IMR-90 (cell line): ENCODE measurements around the gene PYCARD. TPM values are rescaled to one million over a fixed set of nuclear protein-coding genes. Genes with fewer than 3 reads are reported as not detected.

ENCODE experiments used
- ATAC-seq: fragments of 200-7000 bp; cut with Tn5 transposase; 2 replicates; pipeline ENCODE4 v1.9.1; 2020; ENCODE audit warnings: low read depth, mild to moderate bottlenecking, moderate library complexity
- BruUV-seq: library from RNA; stranded (reverse); fragments of 400-500 nt; replicated peaks from 2 replicates; lab custom pipeline; 2021; lab: Mats Ljungman, UMichigan
- CTCF ChIA-PET: fragments of 300-600 bp; formaldehyde crosslinking; extraction: SDS; loops from one replicate; lab custom pipeline; 2021; ENCODE audit warnings: antibody characterized with exemption; lab: Yijun Ruan, JAX
- POLR2A ChIA-PET: fragments of 300-600 bp; sonication (Branson Sonifier 250); formaldehyde crosslinking; loops from one replicate; lab custom pipeline; 2022; ENCODE audit warnings: antibody characterized with exemption; ENCODE audit not compliant: unreplicated experiment; lab: Charles Lee
- DNase-seq: peaks from one replicate; pipeline ENCODE4 v3.0.0; 2013
- H2AFZ ChIP-seq: replicated peaks from 2 replicates; pipeline ENCODE3; 2013; ENCODE audit warnings: low read length, mild to moderate bottlenecking; ENCODE audit not compliant: poor library complexity
- H2AK5ac ChIP-seq: 2 replicates; pipeline ENCODE4 v1.6.1; 2013; ENCODE audit warnings: low read depth, low read length, inconsistent platforms
- H2AK9ac ChIP-seq: replicated peaks from 2 replicates; pipeline ENCODE3; 2013; ENCODE audit warnings: mild to moderate bottlenecking, low read depth, low read length, moderate library complexity; ENCODE audit not compliant: poor library complexity
- H2BK120ac ChIP-seq: 2 replicates; pipeline ENCODE4 v1.6.1; 2013; ENCODE audit warnings: low read depth, low read length, inconsistent platforms
- H2BK15ac ChIP-seq: 3 replicates; pipeline ENCODE4 v1.6.1; 2013; ENCODE audit warnings: low read depth, low read length, inconsistent platforms
- H2BK20ac ChIP-seq: 2 replicates; pipeline ENCODE4 v1.6.1; 2013; ENCODE audit warnings: low read depth, mild to moderate bottlenecking, inconsistent platforms, low read length, moderate library complexity
- H2BK5ac ChIP-seq: 2 replicates; pipeline ENCODE4 v1.6.1; 2013; ENCODE audit warnings: mild to moderate bottlenecking, low read depth, low read length, inconsistent platforms; ENCODE audit not compliant: poor library complexity, severe bottlenecking
- H3K14ac ChIP-seq: replicated peaks from 2 replicates; pipeline ENCODE4 v1.6.1; 2013; ENCODE audit warnings: low read depth, low read length, inconsistent platforms
- H3K18ac ChIP-seq: 2 replicates; pipeline ENCODE4 v1.6.1; 2013; ENCODE audit warnings: low read depth, low read length, control low read depth
- H3K23ac ChIP-seq: 2 replicates; pipeline ENCODE4 v1.6.1; 2013; ENCODE audit warnings: low read depth, low read length, inconsistent platforms
- H3K27ac ChIP-seq: 2 replicates; pipeline ENCODE4 v1.5.1; 2013; ENCODE audit warnings: mild to moderate bottlenecking, control low read depth, low read length; ENCODE audit not compliant: insufficient read depth
- H3K27me3 ChIP-seq: 2 replicates; pipeline ENCODE4 v1.6.1; 2013; ENCODE audit warnings: low read length; ENCODE audit not compliant: control insufficient read depth, insufficient read depth
- H3K36me3 ChIP-seq: 2 replicates; pipeline ENCODE4 v1.6.1; 2013; ENCODE audit warnings: low read length, mixed read lengths; ENCODE audit not compliant: control insufficient read depth, insufficient read depth
- H3K4ac ChIP-seq: 2 replicates; pipeline ENCODE4 v1.6.1; 2013; ENCODE audit warnings: low read depth, low read length, inconsistent platforms
- H3K4me1 ChIP-seq: 2 replicates; pipeline ENCODE4 v1.6.1; 2013; ENCODE audit warnings: low read length, mixed read lengths; ENCODE audit not compliant: control insufficient read depth, insufficient read depth
- H3K4me2 ChIP-seq: 2 replicates; pipeline ENCODE4 v1.6.1; 2013; ENCODE audit warnings: low read depth, mild to moderate bottlenecking, control low read depth, low read length, moderate library complexity
- H3K4me3 ChIP-seq: 2 replicates; pipeline ENCODE4 v1.5.1; 2013; ENCODE audit warnings: low read depth, mild to moderate bottlenecking, control low read depth, low read length, moderate library complexity; ENCODE audit not compliant: insufficient read depth
- H3K56ac ChIP-seq: 2 replicates; pipeline ENCODE4 v1.6.1; 2013; ENCODE audit warnings: low read length, inconsistent platforms; ENCODE audit not compliant: insufficient read depth; ENCODE audit errors: extremely low read depth
- H3K79me1 ChIP-seq, 2 experiments: 2 replicates each; pipeline ENCODE4 v1.6.1; 2013; ENCODE audit warnings: low read length in 2 of 2, inconsistent platforms in 1 of 2, low read depth in 1 of 2
- H3K9ac ChIP-seq: 2 replicates; pipeline ENCODE4 v1.6.1; 2013; ENCODE audit warnings: low read depth, low read length, control low read depth
- H3K9me1 ChIP-seq: 2 replicates; pipeline ENCODE4 v1.6.1; 2013; ENCODE audit warnings: low read length, inconsistent platforms; ENCODE audit not compliant: insufficient read depth
- H3K9me3 ChIP-seq: 2 replicates; pipeline ENCODE4 v1.6.1; 2013; ENCODE audit warnings: low read length; ENCODE audit not compliant: control insufficient read depth, insufficient read depth
- H4K20me1 ChIP-seq: 2 replicates; pipeline ENCODE4 v1.6.1; 2013; ENCODE audit warnings: low read length, inconsistent platforms; ENCODE audit not compliant: insufficient read depth
- H4K5ac ChIP-seq: 2 replicates; pipeline ENCODE4 v1.6.1; 2013; ENCODE audit warnings: mild to moderate bottlenecking, low read depth, low read length, control low read depth
- H4K8ac ChIP-seq, 2 experiments: 2 replicates each; pipeline ENCODE4 v1.6.1; 2013; ENCODE audit warnings: low read depth in 2 of 2, low read length in 2 of 2, control low read depth in 1 of 2, inconsistent platforms in 1 of 2
- H4K91ac ChIP-seq: 2 replicates; pipeline ENCODE4 v1.6.1; 2013; ENCODE audit warnings: low read depth, low read length, inconsistent platforms; ENCODE audit not compliant: insufficient read depth
- BHLHE40 ChIP-seq: fragments of 150-350 bp; IDR thresholded peaks from 2 replicates; pipeline ENCODE4 v1.6.1; 2016; ENCODE audit warnings: mild to moderate bottlenecking, low read depth, low read length
- CEBPB ChIP-seq: IDR thresholded peaks from 2 replicates; pipeline ENCODE4 v1.6.1; 2012; ENCODE audit warnings: low read depth, low read length, improper control_type of control experiment
- CHD1 ChIP-seq: IDR thresholded peaks from 2 replicates; pipeline ENCODE4 v1.6.1; 2012; ENCODE audit warnings: low read depth, low read length, improper control_type of control experiment
- CTCF ChIP-seq: conservative IDR thresholded peaks from 2 replicates; pipeline ENCODE4 v1.5.1; 2012; ENCODE audit warnings: mild to moderate bottlenecking, low read depth, low read length, improper control_type of control experiment
- ELK1 ChIP-seq: fragments of 150-350 bp; IDR thresholded peaks from 2 replicates; pipeline ENCODE4 v1.6.1; 2016; ENCODE audit warnings: low read depth, mild to moderate bottlenecking, low read length, moderate library complexity, borderline replicate concordance
- FOS ChIP-seq: fragments of 150-350 bp; IDR thresholded peaks from 2 replicates; pipeline ENCODE4 v1.6.1; 2016; ENCODE audit warnings: low read depth, low read length
- MAFK ChIP-seq: IDR thresholded peaks from 2 replicates; pipeline ENCODE4 v1.6.1; 2012; ENCODE audit warnings: low read depth, low read length, improper control_type of control experiment
- MAZ ChIP-seq: IDR thresholded peaks from 2 replicates; pipeline ENCODE4 v1.6.1; 2012; ENCODE audit warnings: low read depth, mild to moderate bottlenecking, low read length, improper control_type of control experiment, moderate library complexity, borderline replicate concordance
- MXI1 ChIP-seq: IDR thresholded peaks from 2 replicates; pipeline ENCODE4 v1.6.1; 2012; ENCODE audit warnings: low read depth, mild to moderate bottlenecking, low read length, moderate library complexity, borderline replicate concordance
- NFE2L2 ChIP-seq: fragments of 150-350 bp; IDR thresholded peaks from 2 replicates; pipeline ENCODE4 v1.6.1; 2016; ENCODE audit warnings: low read depth, mild to moderate bottlenecking, low read length
- POLR2A ChIP-seq: IDR thresholded peaks from 2 replicates; pipeline ENCODE4 v1.6.1; 2012; ENCODE audit warnings: mild to moderate bottlenecking, low read depth, low read length
- RAD21 ChIP-seq: IDR thresholded peaks from 2 replicates; pipeline ENCODE4 v1.6.1; 2012; ENCODE audit warnings: low read length, improper control_type of control experiment
- RCOR1 ChIP-seq: IDR thresholded peaks from 2 replicates; pipeline ENCODE4 v1.6.1; 2012; ENCODE audit warnings: mild to moderate bottlenecking, low read length, improper control_type of control experiment; ENCODE audit not compliant: insufficient replicate concordance
- RFX5 ChIP-seq: IDR thresholded peaks from 2 replicates; pipeline ENCODE4 v1.8.0; 2012; ENCODE audit warnings: low read depth, mild to moderate bottlenecking, low read length, moderate library complexity
- SMC3 ChIP-seq: fragments of 150-350 bp; IDR thresholded peaks from 2 replicates; pipeline ENCODE4 v1.6.1; 2016; ENCODE audit warnings: low read depth, mild to moderate bottlenecking, antibody characterized with exemption, low read length, moderate library complexity
- USF2 ChIP-seq: fragments of 150-350 bp; IDR thresholded peaks from 2 replicates; pipeline ENCODE4 v1.6.1; 2017; ENCODE audit warnings: mild to moderate bottlenecking, antibody characterized with exemption, low read length, low read depth
- WGBS, 2 experiments: methylation state at CpG; one replicate each; pipeline versions ENCODE4 v1.1.5 to v1.1.7; 2013; ENCODE audit warnings: missing lambda C conversion rate in 2 of 2; ENCODE audit not compliant: insufficient read length in 1 of 2; ENCODE audit errors: extremely low coverage in 2 of 2; 5-methylcytosine and 5-hydroxymethylcytosine counted together
- dilution Hi-C: fragments of 300-500 bp; cut with HindIII; formaldehyde crosslinking; loops from one replicate; pipeline ENCODE4 v1.14.3; 2018; ENCODE audit warnings: low sequenced_read_pairs; ENCODE audit not compliant: unreplicated experiment
- in situ Hi-C: fragments of 300-500 bp; cut with MboI; formaldehyde crosslinking; loops from 3 replicates; pipeline ENCODE4 v1.14.3; 2019; ENCODE audit warnings: low sequenced_read_pairs, inconsistent platforms, mixed read lengths
- intact Hi-C: fragments of 100-400 bp; cut with micrococcal nuclease; formaldehyde crosslinking; loops from 2 replicates; pipeline ENCODE4 v1.10.0; 2022
- polyA plus RNA-seq, 3 experiments: library from polyadenylated mRNA; depleted of rRNA; stranded (reverse); fragments of >200 nt; gene quantifications; 2 replicates each; pipeline ENCODE4 v1.2.3, GENCODE V29; 2012; ENCODE audit warnings: low replicate concordance in 1 of 3
- total RNA-seq: library from RNA; depleted of rRNA; stranded (reverse); fragments of >200 nt; gene quantifications from 2 replicates; pipeline ENCODE4 v1.2.3, GENCODE V29; 2012

The PYCARD gene
- total and polyA plus RNA-seq, 2 of the 4 experiments (the other 2 are of a cell fraction), result 10.2 to 20.5 TPM

GRCh38 chr16:31228206-31228605 is 25.6 kb upstream of the PYCARD start:
- Histone ChIP-seq H2BK20ac (no peak overlapping the region), H3K23ac (no peak overlapping the region), H2BK15ac (no peak overlapping the region), H4K8ac (no peak overlapping the region), H3K9me1 (no peaks in the 10 kb centered on the region), H3K36me3 (no peaks in the 10 kb centered on the region), H3K18ac (no peak overlapping the region), H3K14ac (no peak overlapping the region), H4K91ac (no peak overlapping the region), H3K79me1 (no peaks in the 10 kb centered on the region), H3K4ac (no peak overlapping the region), H2BK5ac (no peak overlapping the region), H3K4me2 (no peak overlapping the region), H3K56ac (no peak overlapping the region), H2AK9ac (no peak overlapping the region), H4K20me1 (no peaks in the 10 kb centered on the region), H3K27me3 (peaks cover 3% of the 10 kb centered on the region; the same call in 1 of the 2 replicates), H3K9me3 (no peaks in the 10 kb centered on the region), H3K27ac (no peak overlapping the region), H4K5ac (no peak overlapping the region), H2AK5ac (no peak overlapping the region), H2BK120ac (no peak overlapping the region), H2AFZ (no peak overlapping the region), H3K9ac (no peak overlapping the region), H3K4me3 (no peak overlapping the region), H3K4me1 (no peaks in the 10 kb centered on the region)
- TF ChIP-seq BHLHE40 (no peak), NFE2L2 (no peak), MAFK (no peak), CEBPB (no peak), CHD1 (no peak), MXI1 (no peak), RCOR1 (no peak), RFX5 (no peak), SMC3 (no peak), CTCF (no peak), RAD21 (no peak), ELK1 (no peak), FOS (no peak), POLR2A (no peak), MAZ (no peak), USF2 (no peak)
- DNase-seq (no peak), ATAC-seq (no peak)
- dilution Hi-C loops, result no loop called here
- WGBS, 2 experiments, result 80% methylated on average over 1 of the region's 4 CpGs; no CpG with 5 or more reads in 1 of the 2 experiments
- ChIA-PET POLR2A (no interaction called here), CTCF (no interaction called here)
- no TSS peak for BruUV-seq
- intact Hi-C loops, result no loop called here
- in situ Hi-C loops, result no loop called here
